IMR-90 (cell line): ENCODE results near the gene SUN1.

Experiments used
- CEBPB ChIP-seq: IDR thresholded peaks from 2 replicates; pipeline ENCODE4 v1.6.1; 2012; ENCODE audit warnings: low read depth, low read length, improper control_type of control experiment
- CHD1 ChIP-seq: IDR thresholded peaks from 2 replicates; pipeline ENCODE4 v1.6.1; 2012; ENCODE audit warnings: low read depth, low read length, improper control_type of control experiment
- CTCF ChIP-seq: conservative IDR thresholded peaks from 2 replicates; pipeline ENCODE4 v1.5.1; 2012; ENCODE audit warnings: mild to moderate bottlenecking, low read depth, low read length, improper control_type of control experiment
- FOS ChIP-seq: fragments of 150-350 bp; IDR thresholded peaks from 2 replicates; pipeline ENCODE4 v1.6.1; 2016; ENCODE audit warnings: low read depth, low read length
- MAFK ChIP-seq: IDR thresholded peaks from 2 replicates; pipeline ENCODE4 v1.6.1; 2012; ENCODE audit warnings: low read depth, low read length, improper control_type of control experiment
- MAZ ChIP-seq: IDR thresholded peaks from 2 replicates; pipeline ENCODE4 v1.6.1; 2012; ENCODE audit warnings: low read depth, mild to moderate bottlenecking, low read length, improper control_type of control experiment, moderate library complexity, borderline replicate concordance
- MXI1 ChIP-seq: IDR thresholded peaks from 2 replicates; pipeline ENCODE4 v1.6.1; 2012; ENCODE audit warnings: low read depth, mild to moderate bottlenecking, low read length, moderate library complexity, borderline replicate concordance
- POLR2A ChIP-seq: IDR thresholded peaks from 2 replicates; pipeline ENCODE4 v1.6.1; 2012; ENCODE audit warnings: mild to moderate bottlenecking, low read depth, low read length
- RAD21 ChIP-seq: IDR thresholded peaks from 2 replicates; pipeline ENCODE4 v1.6.1; 2012; ENCODE audit warnings: low read length, improper control_type of control experiment
- RCOR1 ChIP-seq: IDR thresholded peaks from 2 replicates; pipeline ENCODE4 v1.6.1; 2012; ENCODE audit warnings: mild to moderate bottlenecking, low read length, improper control_type of control experiment; ENCODE audit not compliant: insufficient replicate concordance
- RFX5 ChIP-seq: IDR thresholded peaks from 2 replicates; pipeline ENCODE4 v1.8.0; 2012; ENCODE audit warnings: low read depth, mild to moderate bottlenecking, low read length, moderate library complexity
- SMC3 ChIP-seq: fragments of 150-350 bp; IDR thresholded peaks from 2 replicates; pipeline ENCODE4 v1.6.1; 2016; ENCODE audit warnings: low read depth, mild to moderate bottlenecking, antibody characterized with exemption, low read length, moderate library complexity
- USF2 ChIP-seq: fragments of 150-350 bp; IDR thresholded peaks from 2 replicates; pipeline ENCODE4 v1.6.1; 2017; ENCODE audit warnings: mild to moderate bottlenecking, antibody characterized with exemption, low read length, low read depth
- TF ChIP-seq, protein P1 (sequence below): fragments of 150-350 bp; IDR thresholded peaks from 2 replicates; pipeline ENCODE4 v1.6.1; 2016; ENCODE audit warnings: low read depth, mild to moderate bottlenecking, low read length, moderate library complexity, borderline replicate concordance

GRCh38 chr7:868189-868486, 35.9 kb downstream of the SUN1 start:
- TF ChIP-seq CTCF (no peak), MXI1 (no peak), RAD21 (no peak), MAFK (no peak), CEBPB (no peak), POLR2A (no peak), CHD1 (no peak), SMC3 (no peak), USF2 (no peak), RFX5 (no peak), MAZ (no peak), FOS (no peak), RCOR1 (no peak)
- TF ChIP-seq, protein P1, sequence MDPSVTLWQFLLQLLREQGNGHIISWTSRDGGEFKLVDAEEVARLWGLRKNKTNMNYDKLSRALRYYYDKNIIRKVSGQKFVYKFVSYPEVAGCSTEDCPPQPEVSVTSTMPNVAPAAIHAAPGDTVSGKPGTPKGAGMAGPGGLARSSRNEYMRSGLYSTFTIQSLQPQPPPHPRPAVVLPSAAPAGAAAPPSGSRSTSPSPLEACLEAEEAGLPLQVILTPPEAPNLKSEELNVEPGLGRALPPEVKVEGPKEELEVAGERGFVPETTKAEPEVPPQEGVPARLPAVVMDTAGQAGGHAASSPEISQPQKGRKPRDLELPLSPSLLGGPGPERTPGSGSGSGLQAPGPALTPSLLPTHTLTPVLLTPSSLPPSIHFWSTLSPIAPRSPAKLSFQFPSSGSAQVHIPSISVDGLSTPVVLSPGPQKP, result no peak
